ELR (cell line): Measurements from ENCODE around the gene QPCT.
"Not testable (repeated sequence)": the region's sequence is repeated elsewhere in the genome, so short reads cannot be mapped to it uniquely, and the experiment has no call there.

ENCODE experiments used
- DNase-seq: peaks from one replicate; pipeline ENCODE4 v3.0.0-alpha.2; 2015; ENCODE audit warnings: low read depth

The QPCT gene

DNA sequence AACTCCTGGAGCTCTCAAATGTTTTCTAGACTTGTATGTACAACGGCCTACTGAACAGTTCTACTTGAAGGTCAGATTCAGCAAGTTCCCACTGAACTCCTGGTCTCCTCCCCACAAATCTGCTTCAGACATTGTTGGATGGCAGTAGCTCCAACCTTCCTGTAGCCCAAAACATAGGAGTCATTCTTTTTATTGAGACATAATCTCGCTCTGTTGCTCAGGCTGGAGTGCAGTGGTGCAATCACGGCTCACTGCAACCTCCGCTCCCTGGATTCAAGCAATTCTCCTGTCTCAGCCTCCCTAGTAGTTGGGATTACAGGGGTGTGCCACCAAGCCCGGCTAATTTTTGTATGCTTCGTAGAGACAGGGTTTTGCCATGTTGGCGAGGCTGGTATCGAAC, 47.3 kb downstream of the QPCT start:
- DNase-seq: no peak

DNA sequence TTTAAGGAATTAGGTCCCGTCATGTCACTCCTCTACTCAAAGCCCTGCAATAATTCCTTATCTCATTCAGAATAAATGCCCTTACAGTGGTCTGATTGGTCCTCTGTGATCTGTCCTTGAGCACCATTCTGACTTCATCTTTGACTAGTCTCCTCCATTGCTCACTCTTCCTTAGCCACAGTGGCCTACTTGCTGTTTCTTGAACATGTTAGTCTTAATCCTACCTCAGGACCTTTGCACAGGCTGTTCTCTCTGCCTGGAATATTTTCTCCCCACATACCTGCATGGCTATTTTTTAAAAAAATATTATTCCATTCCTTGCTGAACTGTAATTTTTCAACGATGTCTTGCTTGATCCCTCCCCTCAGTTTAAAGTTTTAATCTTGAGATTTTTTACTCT, 48.0 kb downstream of the QPCT start:
- no peak for DNase-seq

DNA sequence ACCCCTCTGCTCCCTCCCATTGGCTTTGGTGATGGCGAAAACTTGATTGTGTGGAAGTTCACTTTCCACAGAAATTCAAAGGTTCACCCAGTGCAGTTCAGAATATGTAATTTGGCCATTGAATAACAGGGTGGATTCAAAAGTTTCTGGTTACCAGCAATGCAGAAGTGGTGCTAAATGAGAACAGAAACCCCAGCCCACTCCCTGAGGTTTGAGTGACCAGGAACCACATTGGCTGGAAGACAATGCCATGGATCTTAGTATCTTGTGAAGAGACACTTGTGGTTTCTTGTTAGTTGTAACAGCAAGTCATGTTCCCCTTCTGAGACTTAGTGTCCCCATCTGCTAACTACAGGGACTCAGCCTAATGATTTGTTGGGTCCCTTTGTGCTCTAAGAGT, 49.8 kb downstream of the QPCT start:
- no peak for DNase-seq

DNA sequence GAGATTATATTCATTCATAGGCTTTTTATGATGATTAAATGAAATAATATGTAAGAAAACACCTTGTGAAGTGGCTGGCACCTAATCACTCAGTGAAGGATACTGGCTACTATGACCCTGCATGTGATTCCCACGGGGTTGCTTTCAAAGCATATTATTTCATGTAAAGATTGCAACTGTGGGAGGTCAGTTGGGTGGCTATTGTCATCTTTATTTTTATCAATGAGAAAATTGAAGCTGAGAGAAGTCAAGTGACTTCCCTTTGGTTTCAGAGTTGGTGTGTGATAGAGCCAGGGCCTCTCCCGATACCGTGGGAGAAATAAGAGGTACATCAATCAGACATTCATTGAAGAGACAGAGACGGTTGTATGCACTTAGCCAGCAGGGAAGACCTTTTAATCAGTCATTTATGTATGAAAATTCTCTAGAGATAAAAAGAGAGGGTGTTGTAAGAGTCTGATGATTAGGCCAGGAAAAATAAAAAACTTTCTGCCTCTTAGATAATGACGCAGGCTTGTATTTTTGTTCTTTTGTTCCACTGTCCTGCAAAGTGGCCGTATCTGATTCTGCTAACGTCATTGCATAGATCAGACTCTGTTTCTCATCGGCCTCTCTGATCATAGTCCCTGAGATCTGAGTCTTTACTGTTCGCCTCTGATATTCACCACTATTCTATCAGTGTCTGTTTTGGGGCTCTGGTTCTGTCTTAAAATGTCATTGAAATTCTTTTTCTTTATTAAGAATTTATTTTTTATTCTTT, 50.5 kb downstream of the QPCT start:
- no peak for DNase-seq

- DNase-seq: no peak
Observed at GRCh38 chr2:37396890-37397565, 52.6 kb downstream of the QPCT start.

DNA sequence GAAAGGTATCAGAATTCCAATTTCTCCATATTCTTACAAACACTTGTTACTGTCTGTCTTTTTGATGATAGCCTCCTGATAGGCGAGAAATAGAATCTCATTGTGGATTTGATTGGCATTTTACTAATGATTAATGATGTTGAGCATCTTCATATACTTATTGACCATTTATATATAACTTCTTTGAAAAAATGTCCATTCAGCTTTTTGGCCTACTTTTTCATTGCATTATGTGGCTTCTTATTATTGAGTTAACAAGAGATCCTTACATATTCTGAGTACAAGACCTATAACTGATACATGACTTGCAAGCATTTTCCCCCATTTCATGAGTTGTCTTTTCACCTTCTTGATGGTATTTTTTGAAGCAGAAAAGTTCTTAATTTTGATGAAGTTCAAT, 54.6 kb downstream of the QPCT start:
- DNase-seq: no peak

DNA sequence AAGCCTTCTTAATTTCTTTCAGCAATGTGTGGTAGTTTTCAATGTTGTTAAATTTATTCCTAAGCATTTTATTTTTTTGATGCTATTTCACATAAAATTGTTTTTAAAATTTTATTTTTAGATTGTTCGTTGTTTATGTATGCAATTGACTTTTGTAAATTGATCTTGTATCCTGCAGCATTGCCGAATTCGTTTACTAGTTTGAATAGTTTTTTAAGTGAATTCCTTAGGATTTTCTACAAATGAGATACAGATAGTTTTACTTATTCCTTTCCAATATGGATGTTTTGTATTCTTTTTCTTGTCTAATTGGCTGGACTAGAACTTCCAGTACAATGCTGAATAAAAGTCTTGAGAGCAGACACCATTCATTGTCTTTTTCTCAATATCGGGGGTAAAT, 55.6 kb downstream of the QPCT start:
- DNase-seq: no peak

GRCh38 chr2:37402636-37403035, 58.2 kb downstream of the QPCT start:
- DNase-seq: no peak

DNA sequence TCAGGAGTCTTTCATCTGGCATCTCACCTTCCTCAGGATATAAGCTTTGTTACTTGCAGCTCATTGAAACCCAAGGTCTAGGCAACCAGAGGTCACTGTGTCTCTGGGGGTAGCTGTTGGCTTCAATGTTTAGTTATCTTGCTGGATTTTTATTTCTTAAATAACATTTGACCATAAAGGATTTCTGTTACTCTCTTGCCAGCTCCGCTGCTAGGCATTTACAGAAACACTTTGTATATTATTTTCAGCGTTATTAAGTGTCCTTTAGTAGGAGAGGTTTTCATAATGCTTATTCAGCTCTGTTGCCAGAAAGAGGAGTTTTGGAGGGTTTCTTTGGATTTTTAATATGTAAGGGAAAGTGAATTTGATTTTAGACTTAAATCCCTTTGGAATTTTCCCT, 61.4 kb downstream of the QPCT start:
- DNase-seq: no peak

- DNase-seq: no peak
Observed at GRCh38 chr2:37412231-37412630, 67.8 kb downstream of the QPCT start.

DNA sequence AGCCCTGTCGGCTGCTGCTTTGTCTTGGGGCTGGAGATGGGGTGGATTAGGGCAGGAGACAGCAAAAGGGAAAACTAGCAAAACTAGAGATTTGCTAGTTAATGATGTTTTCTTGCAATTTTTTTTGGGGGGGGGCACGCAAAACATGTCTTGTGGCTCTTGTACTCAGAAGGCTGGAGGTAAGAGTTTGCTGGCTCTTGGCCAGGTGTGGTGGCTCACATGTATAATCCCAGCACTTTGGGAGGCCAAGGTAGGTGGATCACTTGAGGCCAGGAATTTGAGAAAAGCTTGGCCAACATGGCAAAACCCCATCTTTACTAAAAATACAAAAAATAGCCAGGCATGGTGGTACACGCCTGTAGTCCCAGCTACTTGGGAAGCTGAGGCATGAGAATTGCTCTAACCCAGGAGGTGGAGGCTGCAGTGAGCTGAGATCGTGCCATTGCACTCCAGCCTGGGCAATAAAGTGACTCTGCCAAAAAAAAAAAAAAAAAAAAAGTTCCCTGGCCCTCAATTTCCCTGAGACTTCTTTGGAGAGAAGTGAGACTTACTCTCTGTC, 69.6 kb downstream of the QPCT start:
- DNase-seq: not testable (repeated sequence)

DNA sequence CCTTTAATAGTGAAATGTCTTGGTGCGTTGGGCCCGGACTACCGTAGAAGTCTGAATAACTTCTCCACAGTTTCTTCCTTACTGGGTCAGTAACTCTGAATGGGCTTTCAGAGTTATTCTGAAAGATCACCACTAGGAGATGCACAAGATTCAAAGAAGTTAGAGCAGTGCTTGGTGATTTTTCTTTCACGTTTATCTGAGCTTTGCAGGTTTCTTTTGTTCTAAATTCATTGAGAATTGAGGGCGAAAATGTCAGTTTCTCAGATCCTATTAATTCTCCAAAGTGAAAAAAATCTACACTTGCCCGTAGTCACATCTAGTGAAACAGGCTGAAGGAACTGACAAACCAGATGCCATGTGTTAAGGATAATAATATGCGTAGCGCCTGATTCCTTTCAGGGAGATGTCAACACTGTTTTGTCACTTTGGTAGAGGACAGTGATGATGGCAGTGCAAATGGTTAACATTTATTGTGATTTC, 70.1 kb downstream of the QPCT start:
- DNase-seq: peak; percentile 80

DNA sequence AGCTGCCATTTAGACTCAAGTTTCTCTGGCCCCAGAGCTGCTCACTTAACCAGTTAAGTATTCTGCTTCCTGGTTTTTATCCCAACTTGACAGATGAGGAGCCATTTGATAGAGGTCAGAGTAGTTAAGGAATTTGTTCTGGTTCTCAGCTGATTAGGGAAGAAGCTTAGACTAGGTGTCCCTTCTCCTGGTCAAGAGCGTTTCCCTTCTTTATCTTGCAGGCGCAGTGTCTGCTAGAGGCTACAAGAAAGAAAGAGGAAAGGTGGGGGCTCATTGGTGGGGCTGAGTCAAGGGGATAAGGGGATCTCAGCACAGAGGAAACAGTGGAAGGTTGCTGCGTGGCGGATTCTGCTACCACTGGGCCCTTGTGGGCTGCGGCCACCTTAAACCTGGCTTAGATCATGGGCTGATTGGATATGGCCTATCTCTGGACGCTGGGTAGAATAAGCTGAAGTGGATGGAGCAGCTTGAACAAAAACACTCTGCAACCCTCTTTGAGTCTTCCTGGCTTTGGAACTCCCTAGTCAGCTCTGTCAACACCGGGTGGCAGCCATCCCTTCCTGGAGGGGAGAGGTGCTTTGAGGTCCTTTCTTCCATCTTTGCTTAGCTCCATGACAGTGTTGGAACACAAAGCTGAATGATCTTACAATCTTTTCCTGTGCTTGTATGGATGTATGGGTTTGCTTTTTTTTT, 70.8 kb downstream of the QPCT start:
- DNase-seq: peak; percentile 61

DNA sequence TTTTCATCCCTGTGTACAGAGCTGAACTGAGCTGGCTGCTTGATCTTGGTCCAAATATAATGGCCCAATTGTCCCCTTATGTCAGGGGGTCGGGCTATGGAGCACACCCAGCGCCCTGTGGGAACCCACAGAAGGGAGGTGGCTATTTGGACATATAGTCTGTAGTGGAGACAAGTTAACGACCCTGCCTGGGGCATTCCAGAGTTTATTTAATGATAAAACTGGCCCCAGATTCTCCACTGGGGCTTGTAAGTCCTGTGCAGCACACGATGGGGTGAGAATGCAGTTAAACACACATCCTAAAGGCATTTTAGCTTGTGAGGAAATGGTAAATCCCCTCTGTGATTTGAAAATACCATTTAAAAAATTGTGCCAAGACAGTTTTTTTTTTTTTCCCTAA, 72.9 kb downstream of the QPCT start:
- peak; percentile 16 for DNase-seq

GRCh38 chr2:37418956-37419355, 74.5 kb downstream of the QPCT start:
- DNase-seq: peak; percentile 83

GRCh38 chr2:37421686-37422085, 77.3 kb downstream of the QPCT start:
- DNase-seq: no peak

DNA sequence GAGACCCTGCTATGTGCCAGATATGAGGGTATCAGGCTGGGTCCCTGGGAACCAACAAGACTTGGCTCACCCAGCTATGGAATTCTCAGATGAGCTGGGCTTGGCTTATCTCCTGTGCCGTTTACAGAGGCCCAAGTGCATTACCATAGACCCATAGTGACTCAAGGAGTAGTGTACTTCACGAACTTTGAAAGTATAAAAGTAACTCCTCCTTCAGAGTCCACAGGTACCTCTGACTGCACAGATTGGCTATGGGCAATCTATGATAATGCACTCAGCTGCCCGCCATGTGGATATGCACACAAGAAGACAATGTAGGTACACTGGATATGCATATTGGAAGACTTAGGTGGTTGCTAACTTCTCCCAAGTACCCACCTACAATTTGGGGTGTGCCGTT, 78.4 kb downstream of the QPCT start:
- no peak for DNase-seq
